Measurements from ENCODE around the gene NIT2. TPM values are rescaled to one million over a fixed set of nuclear protein-coding genes. Genes with fewer than 3 reads are reported as not detected.
"Not testable (repeated sequence)": the region's sequence is repeated elsewhere in the genome, so short reads cannot be mapped to it uniquely, and the experiment has no call there.

The NIT2 gene
- polyA plus RNA-seq, 1 donor from 2014 or later: 17.2 TPM

GRCh38 chr3:100348727-100349126 lies 14.2 kb downstream of the NIT2 start:
- Histone ChIP-seq H4K20me1 (ENCODE audit: insufficient read depth) (no peaks in the 10 kb centered on the region), H3K9me2 (ENCODE audit: insufficient read depth, low read length) (no peaks in the 10 kb centered on the region), H3F3A (ENCODE audit: insufficient read depth, low read length, poor library complexity, severe bottlenecking) (no peaks in the 10 kb centered on the region), H3K4me2 (ENCODE audit: low read length) (no peak overlapping the region), H2AFZ (ENCODE audit: low read depth, low read length) (no peak overlapping the region), H3K27ac (ENCODE audit: low read length) (no peak overlapping the region), H3K27me3 (ENCODE audit: insufficient read depth, low read depth, low read length) (no peaks in the 10 kb centered on the region), H3K4me3 (ENCODE audit: low read length) (no peak overlapping the region), H3K9ac (ENCODE audit: low read length) (no peak overlapping the region), H3K9me3 (ENCODE audit: low read length) (no peaks in the 10 kb centered on the region), H3K79me2 (replicated peaks; ENCODE audit: insufficient read depth, low read length) (no peaks in the 10 kb centered on the region), H3K36me3 (ENCODE audit: insufficient read depth, low read length) (no peaks in the 10 kb centered on the region)
- TF ChIP-seq EP300 (conservative IDR thresholded peaks at IDR 0.05; ENCODE audit: poor library complexity, severe bottlenecking) (no peak), MXI1 (conservative IDR thresholded peaks at IDR 0.05; ENCODE audit: poor library complexity, severe bottlenecking) (no peak), EZH2 (IDR thresholded peaks at IDR 0.05; ENCODE audit: borderline replicate concordance, insufficient read depth, low read length, poor library complexity, severe bottlenecking) (no peak), POLR2AphosphoS5 (IDR thresholded peaks at IDR 0.05) (no peak), REST (IDR thresholded peaks at IDR 0.05; ENCODE audit: borderline replicate concordance) (no peak), TAF1 (IDR thresholded peaks at IDR 0.05; ENCODE audit: low read depth) (no peak), SMC3 (conservative IDR thresholded peaks at IDR 0.05; ENCODE audit: poor library complexity) (no peak), RAD21 (conservative IDR thresholded peaks at IDR 0.05) (no peak)
- TF ChIP-seq, protein P1, sequence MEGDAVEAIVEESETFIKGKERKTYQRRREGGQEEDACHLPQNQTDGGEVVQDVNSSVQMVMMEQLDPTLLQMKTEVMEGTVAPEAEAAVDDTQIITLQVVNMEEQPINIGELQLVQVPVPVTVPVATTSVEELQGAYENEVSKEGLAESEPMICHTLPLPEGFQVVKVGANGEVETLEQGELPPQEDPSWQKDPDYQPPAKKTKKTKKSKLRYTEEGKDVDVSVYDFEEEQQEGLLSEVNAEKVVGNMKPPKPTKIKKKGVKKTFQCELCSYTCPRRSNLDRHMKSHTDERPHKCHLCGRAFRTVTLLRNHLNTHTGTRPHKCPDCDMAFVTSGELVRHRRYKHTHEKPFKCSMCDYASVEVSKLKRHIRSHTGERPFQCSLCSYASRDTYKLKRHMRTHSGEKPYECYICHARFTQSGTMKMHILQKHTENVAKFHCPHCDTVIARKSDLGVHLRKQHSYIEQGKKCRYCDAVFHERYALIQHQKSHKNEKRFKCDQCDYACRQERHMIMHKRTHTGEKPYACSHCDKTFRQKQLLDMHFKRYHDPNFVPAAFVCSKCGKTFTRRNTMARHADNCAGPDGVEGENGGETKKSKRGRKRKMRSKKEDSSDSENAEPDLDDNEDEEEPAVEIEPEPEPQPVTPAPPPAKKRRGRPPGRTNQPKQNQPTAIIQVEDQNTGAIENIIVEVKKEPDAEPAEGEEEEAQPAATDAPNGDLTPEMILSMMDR (IDR thresholded peaks at IDR 0.05; ENCODE audit: poor library complexity, severe bottlenecking): no peak

GRCh38 chr3:100351770-100352169 lies 17.2 kb downstream of the NIT2 start:
- not testable (repeated sequence) for H3F3A ChIP-seq (ENCODE audit: insufficient read depth, low read length, poor library complexity, severe bottlenecking); H3K27ac ChIP-seq (ENCODE audit: low read length); H3K9ac ChIP-seq (ENCODE audit: low read length); H3K36me3 ChIP-seq (ENCODE audit: insufficient read depth, low read length); H3K9me2 ChIP-seq (ENCODE audit: insufficient read depth, low read length); H3K9me3 ChIP-seq (ENCODE audit: low read length); H3K4me3 ChIP-seq (ENCODE audit: low read length); H3K4me2 ChIP-seq (ENCODE audit: low read length); H3K27me3 ChIP-seq (ENCODE audit: insufficient read depth, low read depth, low read length); H2AFZ ChIP-seq (ENCODE audit: low read depth, low read length); H3K79me2 ChIP-seq (replicated peaks; ENCODE audit: insufficient read depth, low read length); H4K20me1 ChIP-seq (ENCODE audit: insufficient read depth)
